Measurements from ENCODE around the gene CENPT. TPM values are rescaled to one million over a fixed set of nuclear protein-coding genes. Genes with fewer than 3 reads are reported as not detected.

The CENPT gene
- polyA plus RNA-seq, 10 donors = 20.8 to 47.6 (median 34.1) TPM

- no peak for DNase-seq
These were observed 35.6 kb downstream of the CENPT start for GRCh38 chr16:67811899-67812298.

DNA sequence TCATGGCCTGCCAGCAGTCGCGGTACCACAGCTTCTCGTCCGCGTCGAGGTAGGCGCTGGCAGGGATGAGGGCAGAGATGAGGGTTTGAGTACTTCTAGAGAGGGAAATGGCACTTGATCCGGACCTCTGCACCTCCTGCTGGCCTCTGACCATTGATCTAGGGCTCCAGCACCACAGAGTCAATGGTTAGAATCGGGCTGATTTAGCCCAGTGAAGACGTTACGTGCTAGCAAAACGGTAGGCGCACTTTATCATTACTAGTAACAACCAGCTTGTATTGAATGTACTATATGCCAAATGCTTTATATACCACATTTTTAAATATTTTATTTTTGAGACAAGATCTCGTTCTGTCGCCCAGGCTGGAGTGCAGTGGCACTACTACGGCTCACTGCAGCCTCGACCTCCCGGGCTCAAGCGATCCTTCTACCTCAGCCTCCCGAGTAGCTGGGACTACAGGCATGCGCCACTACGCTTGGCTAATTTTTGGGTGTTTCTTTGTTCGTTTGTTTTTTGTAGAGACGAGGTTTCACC lies 40.3 kb downstream of the CENPT start:
- no peak for DNase-seq

- DNase-seq = peak; percentile 99 to 100 (median 99)
These were observed 40.9 kb downstream of the CENPT start, which contains the start of the genes RANBP10 and TSNAXIP1 for GRCh38 chr16:67806428-67807147. Gene RANBP10 (minus strand): TSS chr16:67806560. CDS start chr16:67806536, 24 bp downstream. Gene TSNAXIP1 (plus strand): TSS chr16:67806889. CDS start chr16:67807150, 261 bp downstream.

GRCh38 chr16:67805718-67806427 lies 41.6 kb downstream of the CENPT start:
- DNase-seq = peak in 1 of 3 donors; percentile 10

DNA sequence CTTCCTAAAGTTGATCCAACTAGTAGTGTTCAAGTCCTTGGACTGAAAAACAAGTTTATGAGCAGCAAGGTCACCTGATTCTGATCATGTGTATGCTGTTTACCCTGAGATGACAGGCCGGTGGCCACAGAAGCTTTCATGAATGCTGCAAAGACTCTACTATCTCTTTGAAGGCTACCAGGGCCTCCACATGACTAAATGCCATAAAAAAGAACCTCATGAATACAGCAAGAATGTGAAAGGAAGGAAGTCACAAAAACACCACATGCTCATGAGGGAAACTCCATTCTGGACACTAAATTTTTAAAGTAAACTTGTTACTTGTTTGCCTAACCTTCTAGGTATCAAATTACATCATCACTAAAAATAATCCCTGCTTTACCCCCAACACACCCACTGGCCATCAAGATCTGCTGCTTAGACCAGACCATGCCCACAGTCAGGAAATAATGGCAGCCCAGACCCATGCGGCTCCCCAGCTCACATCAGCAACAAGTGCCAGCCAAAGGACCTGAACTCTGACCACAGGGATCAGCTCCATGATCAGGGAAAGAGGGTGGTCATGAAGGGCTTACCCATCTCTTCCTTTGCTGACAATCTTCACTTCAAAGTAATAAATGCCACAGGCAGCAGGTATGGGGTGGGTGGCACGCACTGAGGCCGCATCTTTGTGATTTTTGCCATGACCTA lies 42.5 kb downstream of the CENPT start:
- no peak for DNase-seq

GRCh38 chr16:67803894-67804293 lies 43.6 kb downstream of the CENPT start:
- no peak for DNase-seq

- DNase-seq = no peak
These were observed 45.6 kb downstream of the CENPT start for GRCh38 chr16:67801883-67802282.

DNA sequence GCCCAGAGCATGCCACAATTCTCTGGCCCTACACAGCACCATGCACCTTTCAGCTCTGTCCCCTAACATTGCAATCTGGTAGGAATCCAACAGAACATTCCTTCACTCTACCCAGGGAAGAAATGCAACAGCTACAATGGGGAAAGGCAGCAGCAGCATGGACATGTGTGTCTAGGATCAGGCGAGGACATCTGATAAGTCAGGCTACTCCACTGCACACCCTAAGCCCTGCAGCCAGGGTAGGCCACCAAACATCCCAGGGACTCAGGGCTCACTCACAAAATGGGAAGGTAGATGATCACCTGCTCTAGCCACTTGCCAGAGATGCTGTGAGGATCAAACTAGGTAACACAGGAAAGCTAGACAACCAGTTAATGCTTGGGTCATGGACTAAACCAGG lies 46.3 kb downstream of the CENPT start:
- DNase-seq = no peak

DNA sequence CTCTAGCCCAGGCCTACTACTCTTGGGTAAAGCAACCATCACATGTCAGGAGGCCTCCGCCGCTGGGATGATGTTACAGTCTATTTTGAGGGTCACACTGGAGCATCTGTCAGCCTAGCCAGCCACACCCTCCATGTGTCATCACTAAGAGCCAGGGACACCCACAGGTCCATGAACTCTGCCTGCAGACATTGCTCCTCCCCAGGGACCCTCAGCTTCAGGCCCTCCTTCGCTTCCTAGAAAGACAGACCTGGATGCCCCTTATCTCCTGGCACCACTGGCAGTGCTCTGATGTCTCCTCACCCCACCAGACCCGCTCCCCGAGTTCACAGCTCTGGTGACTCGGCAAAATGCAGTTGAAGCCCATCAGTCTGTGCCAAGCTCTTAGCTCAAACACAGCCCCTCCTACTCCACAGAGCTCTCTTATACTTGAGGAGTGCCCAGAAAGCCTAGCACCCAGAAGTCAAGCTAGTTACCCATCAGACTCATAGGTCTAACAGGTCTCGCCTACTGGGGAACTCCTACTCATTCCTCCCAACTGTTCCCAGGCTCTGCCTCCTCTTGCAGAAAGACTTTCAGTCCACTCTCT lies 47.1 kb downstream of the CENPT start:
- peak; percentile 21 to 59 (median 22) for DNase-seq

- no peak for DNase-seq
These were observed 51.3 kb downstream of the CENPT start for GRCh38 chr16:67796099-67796718.

GRCh38 chr16:67790071-67790470 lies 57.4 kb downstream of the CENPT start:
- no peak for DNase-seq

- no peak for DNase-seq
These were observed 61.0 kb downstream of the CENPT start for GRCh38 chr16:67786491-67786890.

DNA sequence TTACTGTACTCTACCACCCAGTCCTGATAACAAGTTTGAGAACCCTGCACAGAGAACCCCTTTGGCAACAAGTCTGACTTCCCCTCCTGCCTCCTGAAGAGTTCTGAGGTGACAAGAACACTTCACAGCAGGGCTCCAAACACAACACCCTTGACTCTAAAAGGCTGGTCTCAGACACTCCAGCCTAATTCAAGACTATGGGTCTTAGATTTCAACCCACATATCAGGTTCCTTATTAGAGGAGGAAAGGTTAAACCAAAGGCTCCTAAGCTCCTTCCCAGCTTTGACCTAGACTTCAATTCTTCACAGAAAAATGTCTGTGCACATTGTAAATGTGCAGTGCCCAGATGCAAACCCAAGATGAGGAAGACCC lies 64.2 kb downstream of the CENPT start:
- no peak for DNase-seq

DNA sequence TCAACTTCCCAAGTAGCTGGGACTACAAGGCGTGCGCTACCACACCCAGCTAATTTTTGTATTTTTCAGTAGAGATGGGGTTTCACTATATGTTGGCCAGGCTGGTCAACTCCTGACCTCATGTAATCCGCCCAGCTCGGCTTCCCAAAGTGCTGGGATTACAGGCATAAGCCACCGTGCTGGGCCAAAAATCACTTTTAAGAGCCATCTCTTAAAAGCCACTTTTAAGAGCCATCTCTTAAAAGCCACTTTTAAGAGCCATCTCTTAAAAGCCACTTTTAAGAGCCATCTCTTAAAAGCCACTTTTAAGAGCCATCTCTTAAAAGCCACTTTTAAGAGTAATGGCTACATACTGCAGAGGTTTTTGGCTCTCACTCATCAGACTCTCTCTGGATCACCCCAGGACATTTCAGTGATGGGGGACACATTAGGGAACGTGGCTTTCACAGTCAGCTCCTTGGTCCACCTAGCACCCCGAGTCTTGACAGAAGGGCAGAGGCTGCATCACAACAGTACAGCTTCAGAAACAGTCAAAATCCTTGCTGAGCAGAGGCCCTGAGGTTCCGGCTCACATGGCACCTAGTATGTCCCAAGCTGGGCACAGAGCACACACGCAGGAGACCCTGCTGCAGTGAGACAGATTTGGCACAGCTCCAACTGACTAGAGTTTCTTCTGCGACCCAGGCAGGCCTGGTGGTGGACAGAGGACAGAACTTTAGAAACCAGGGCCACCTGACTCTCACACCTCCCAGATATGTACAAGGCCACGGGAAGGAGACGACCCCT lies 64.7 kb downstream of the CENPT start:
- no peak for DNase-seq

- DNase-seq = no peak
These were observed 66.0 kb downstream of the CENPT start for GRCh38 chr16:67781565-67781921.

GRCh38 chr16:67780847-67781564 lies 66.5 kb downstream of the CENPT start:
- no peak for DNase-seq

DNA sequence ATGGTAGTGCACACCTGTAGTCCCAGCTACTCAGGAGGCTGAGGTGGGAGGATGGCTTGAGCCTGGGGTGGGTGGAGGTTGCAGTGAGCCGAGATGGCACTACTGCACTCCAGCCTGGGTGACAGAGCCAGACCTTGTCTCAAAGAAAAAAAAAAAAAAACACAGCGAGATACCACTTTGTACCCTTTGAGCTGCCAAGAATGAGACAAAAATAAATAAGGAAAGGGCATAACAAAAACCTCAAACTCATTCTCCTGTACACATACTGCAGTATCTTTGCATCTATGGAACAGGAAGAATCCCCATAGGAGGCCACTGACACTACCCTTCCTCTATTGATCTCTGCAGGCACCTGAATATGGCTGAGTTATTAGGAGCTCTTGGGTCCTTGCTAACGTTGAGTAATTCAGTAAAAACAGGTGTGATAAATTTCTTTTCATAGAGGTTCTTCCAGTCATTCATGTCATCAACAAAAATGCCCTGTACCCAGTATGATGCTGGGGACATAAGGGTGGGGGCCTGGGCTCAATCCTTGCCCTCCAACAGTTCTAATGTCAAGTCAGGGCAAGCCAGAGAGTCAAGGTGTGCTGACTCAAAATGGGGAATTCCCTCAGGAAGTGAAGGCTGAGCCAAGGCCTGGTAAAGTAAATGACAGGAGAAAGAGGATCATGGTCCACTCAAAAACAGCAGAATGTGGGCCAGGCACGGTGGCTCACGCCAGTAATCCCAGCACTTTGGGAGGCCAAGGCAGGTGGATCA lies 68.1 kb downstream of the CENPT start:
- no peak for DNase-seq

All from muscle of back (tissue), 11 donors.